HEK293T (cell line): ENCODE measurements around the gene CORO2B.

Experiments used
- ARNT ChIP-seq: fragments of 450-650 bp; IDR thresholded peaks from 2 replicates; pipeline ENCODE4 v1.6.1; 2017; ENCODE audit warnings: mild to moderate bottlenecking
- BHLHE40 ChIP-seq: fragments of 450-650 bp; IDR thresholded peaks from 2 replicates; pipeline ENCODE4 v1.6.1; 2016; ENCODE audit warnings: mild to moderate bottlenecking, moderate library complexity, borderline replicate concordance
- FOXA1 ChIP-seq: fragments of 450-650 bp; IDR thresholded peaks from 2 replicates; pipeline ENCODE4 v1.6.1; 2016; ENCODE audit warnings: mild to moderate bottlenecking
- FOXK2 ChIP-seq: fragments of 450-650 bp; IDR thresholded peaks from 2 replicates; pipeline ENCODE4 v1.6.1; 2016; ENCODE audit warnings: mild to moderate bottlenecking
- FOXM1 ChIP-seq: fragments of 450-650 bp; IDR thresholded peaks from 2 replicates; pipeline ENCODE4 v1.6.1; 2017; ENCODE audit warnings: mild to moderate bottlenecking, borderline replicate concordance
- HDGF ChIP-seq: fragments of 450-650 bp; IDR thresholded peaks from 2 replicates; pipeline ENCODE4 v1.6.1; 2017; ENCODE audit warnings: antibody characterized with exemption, borderline replicate concordance
- L3MBTL2 ChIP-seq: fragments of 450-650 bp; conservative IDR thresholded peaks from 2 replicates; pipeline ENCODE4 v1.6.1; 2016; ENCODE audit warnings: mild to moderate bottlenecking
- LEF1 ChIP-seq: fragments of 450-650 bp; IDR thresholded peaks from 2 replicates; pipeline ENCODE4 v1.6.1; 2017; ENCODE audit warnings: mild to moderate bottlenecking, borderline replicate concordance
- NFRKB ChIP-seq: fragments of 450-650 bp; IDR thresholded peaks from 2 replicates; pipeline ENCODE4 v1.6.1; 2016; ENCODE audit warnings: mild to moderate bottlenecking, moderate library complexity
- SP1 ChIP-seq: fragments of 450-650 bp; IDR thresholded peaks from 2 replicates; pipeline ENCODE4 v1.6.1; 2017
- SUZ12 ChIP-seq: fragments of 450-650 bp; IDR thresholded peaks from 2 replicates; pipeline ENCODE4 v1.6.1; 2016; ENCODE audit warnings: mild to moderate bottlenecking
- TARDBP ChIP-seq: fragments of 450-650 bp; IDR thresholded peaks from 2 replicates; pipeline ENCODE4 v1.6.1; 2016
- ZNF384 ChIP-seq: fragments of 450-650 bp; IDR thresholded peaks from 2 replicates; pipeline ENCODE4 v1.6.1; 2016
- TF ChIP-seq, protein P1 (sequence below): fragments of 450-650 bp; IDR thresholded peaks from 2 replicates; pipeline ENCODE4 v1.6.1; 2016

GRCh38 chr15:68666120-68666811 is 87.5 kb downstream of the CORO2B start:
- no peak for TF ChIP-seq ARNT
- no peak for TF ChIP-seq L3MBTL2
- no peak for TF ChIP-seq TARDBP
- no peak for TF ChIP-seq FOXM1
- no peak for TF ChIP-seq LEF1
- TF ChIP-seq, protein P1, sequence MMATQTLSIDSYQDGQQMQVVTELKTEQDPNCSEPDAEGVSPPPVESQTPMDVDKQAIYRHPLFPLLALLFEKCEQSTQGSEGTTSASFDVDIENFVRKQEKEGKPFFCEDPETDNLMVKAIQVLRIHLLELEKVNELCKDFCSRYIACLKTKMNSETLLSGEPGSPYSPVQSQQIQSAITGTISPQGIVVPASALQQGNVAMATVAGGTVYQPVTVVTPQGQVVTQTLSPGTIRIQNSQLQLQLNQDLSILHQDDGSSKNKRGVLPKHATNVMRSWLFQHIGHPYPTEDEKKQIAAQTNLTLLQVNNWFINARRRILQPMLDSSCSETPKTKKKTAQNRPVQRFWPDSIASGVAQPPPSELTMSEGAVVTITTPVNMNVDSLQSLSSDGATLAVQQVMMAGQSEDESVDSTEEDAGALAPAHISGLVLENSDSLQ = no peak
- TF ChIP-seq ZNF384 = no peak
- no peak for TF ChIP-seq SUZ12
- no peak for TF ChIP-seq SP1
- no peak for TF ChIP-seq BHLHE40
- no peak for TF ChIP-seq NFRKB
- TF ChIP-seq HDGF = no peak
- no peak for TF ChIP-seq FOXA1
- TF ChIP-seq FOXK2 = no peak
